Activated CD4-positive, alpha-beta T cell treated with anti-CD3 and anti-CD28 coated beads for 24 hours (primary cell): ENCODE results near the gene SLC7A5.
"Not testable (repeated sequence)": the region's sequence is repeated elsewhere in the genome, so short reads cannot be mapped to it uniquely, and the experiment has no call there.

Experiments used
- DNase-seq, 2 donors: peaks; one replicate each; pipeline ENCODE4 v3.0.0-alpha.2; 2020; ENCODE audit warnings: low read depth in 2 of 2

The SLC7A5 gene

DNA sequence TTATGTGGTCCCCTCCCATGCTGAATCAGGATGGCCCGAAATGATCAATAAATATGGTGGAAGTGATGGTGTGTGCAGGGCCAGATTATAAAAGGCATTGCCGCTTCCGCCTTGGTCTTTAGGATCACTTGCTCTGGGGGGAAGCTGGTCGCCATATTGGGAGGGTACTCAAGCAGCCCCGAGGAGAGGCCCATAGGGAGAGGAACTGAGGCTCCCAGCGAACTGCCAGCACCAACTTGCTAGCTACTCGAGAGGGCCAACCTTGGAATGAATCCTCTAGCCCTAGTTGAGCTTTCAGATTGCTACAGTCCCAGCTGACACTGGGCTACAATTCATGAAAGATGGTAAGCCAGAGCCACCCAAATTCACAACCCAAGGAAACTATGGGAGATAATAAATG lies 19.0 kb upstream of the SLC7A5 start:
- DNase-seq, result not testable (repeated sequence)

DNA sequence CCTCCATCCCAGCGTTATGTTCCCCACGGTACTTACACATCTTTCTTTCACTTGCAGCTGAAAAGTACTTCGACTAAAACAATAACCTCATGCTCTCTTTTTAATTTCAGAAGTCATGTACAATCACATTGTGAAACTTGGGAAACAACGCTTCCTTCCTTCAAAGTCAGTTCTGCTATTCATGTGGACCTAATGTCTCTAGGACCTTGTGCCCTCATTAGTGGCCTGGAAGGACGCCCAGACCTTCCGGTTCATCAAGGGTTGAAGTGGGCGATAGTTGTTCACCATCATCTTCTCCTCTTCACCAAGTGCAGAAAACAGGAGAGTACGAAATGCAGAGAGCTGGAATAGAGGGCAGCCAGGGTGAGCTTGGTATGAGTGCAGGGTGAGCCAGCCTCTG lies 18.6 kb upstream of the SLC7A5 start:
- not testable (repeated sequence) for DNase-seq

DNA sequence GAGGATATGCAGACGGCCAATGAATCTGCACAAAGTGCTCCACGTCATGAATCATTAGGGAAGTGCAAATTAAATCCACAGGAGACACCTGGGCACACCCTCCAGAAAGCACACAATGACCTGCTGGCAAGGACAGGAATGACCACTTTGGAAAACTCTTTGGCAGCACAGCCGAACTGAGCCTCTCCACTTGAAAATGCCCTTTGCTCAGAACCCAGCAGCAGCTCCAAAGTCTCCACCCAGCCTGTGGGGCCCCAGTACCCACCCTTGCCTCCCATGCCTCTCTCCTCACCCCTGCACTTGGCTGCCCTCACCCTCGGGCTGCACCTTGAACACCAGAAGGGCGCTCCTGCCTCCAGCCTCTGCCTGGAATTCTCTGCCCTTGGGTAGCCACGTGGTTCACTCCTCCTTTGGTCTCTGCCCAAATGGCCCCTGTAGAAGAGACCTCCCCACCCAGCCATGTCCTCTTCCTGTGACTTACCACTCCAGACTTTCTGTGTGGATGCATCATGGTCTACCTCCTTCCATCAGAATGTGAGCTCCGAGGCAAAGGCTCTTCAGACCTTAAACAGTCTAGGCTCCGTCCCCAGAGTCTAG lies 16.2 kb upstream of the SLC7A5 start:
- DNase-seq, result not testable (repeated sequence)

DNA sequence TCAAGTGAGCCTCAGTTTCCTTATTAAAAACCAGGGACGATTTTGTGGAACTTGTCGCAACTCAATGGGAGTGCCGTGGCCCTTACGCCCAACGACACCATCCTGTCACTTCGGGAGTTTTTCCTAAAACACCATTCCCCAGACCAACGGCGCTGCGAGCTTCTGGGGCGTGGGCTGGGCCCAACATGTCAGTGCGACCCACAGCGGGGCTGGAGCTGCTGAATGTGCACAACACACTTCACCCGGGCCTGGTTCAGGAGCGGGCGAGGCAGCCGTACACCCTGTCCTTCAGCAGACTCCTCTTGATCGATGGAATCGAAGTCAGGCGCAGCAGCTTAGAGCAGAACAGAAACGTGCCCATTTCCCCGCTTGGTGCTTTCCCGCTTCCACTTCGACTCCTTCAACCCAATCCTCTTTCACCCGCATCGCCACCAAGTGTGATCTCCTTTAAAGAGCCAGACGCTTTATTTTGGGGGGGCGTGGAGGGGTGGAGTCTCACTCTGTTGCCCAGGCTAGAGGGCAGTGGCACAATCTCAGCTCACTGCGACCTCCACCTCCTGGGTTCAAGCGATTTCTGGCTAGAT lies 13.2 kb upstream of the SLC7A5 start:
- no peak for DNase-seq

DNA sequence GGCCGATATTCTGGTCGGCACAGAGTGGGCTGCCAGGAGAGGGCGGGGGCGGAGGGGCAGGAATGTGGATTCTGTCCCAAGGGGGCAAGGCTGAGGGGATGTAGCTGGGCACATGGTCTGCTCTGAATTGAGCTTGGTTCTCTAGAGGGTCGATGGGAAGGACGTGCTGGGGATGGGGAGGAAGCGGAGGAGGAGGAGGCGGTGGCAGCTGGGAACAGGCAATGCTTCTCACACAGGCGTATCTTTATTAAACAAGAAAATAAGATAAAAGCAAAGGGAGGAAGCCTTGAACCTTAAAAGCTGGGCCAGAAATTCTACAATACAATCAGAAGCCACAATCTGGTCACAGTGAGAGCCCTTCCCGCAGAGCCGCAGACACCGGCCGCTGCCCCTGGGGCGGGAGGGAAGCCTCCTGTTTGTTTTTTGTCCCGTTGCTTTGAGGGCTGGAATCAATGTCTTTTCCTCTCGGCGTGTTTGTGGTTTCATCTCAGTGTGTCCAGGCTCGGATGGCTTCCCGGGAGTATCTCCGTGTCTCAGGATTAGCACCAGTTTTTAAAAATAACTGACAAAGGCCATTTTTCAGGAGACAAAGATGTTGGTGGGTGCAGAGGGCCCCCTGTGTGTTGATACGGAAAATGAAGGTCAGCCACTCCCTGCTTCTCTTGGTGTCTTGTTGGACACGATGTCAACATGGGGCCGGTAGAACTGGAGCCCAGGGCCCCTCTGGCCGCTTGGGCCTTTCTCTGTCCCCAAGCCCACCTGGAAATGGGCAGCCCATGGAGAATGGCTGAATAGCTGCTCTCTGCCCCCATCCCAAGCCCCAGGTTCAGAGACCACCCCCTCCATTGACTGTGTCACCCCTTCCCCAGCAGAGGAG lies 12.3 kb upstream of the SLC7A5 start:
- DNase-seq, result no peak

DNA sequence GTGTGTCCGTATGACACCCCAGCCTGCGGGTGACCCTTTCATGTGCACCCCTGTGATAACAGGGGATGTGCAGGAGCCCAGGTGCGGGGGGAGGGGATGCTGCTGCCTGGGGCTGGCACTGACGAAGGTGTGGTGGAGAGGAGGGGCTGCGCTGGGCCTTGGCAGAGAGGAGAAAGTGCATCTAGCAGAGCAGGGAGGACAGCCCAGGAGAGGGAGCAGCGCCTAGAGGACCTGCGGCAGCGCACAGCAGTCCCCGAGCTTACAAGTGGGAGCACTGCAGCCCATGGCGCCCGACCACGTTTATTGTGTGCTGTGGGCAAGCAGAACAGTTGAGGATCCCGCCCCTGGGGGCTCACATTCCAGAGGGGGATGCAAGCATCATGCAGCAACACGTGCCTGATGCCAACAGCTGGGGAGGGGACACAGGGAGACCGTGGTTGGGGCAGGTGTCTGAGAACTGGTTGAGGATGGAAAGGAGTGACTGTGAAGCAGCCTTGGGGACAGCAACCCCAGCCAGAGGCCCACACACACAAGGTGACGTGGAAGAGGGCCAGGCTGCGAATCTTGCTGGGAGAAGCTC lies 10.9 kb upstream of the SLC7A5 start:
- no peak for DNase-seq

DNA sequence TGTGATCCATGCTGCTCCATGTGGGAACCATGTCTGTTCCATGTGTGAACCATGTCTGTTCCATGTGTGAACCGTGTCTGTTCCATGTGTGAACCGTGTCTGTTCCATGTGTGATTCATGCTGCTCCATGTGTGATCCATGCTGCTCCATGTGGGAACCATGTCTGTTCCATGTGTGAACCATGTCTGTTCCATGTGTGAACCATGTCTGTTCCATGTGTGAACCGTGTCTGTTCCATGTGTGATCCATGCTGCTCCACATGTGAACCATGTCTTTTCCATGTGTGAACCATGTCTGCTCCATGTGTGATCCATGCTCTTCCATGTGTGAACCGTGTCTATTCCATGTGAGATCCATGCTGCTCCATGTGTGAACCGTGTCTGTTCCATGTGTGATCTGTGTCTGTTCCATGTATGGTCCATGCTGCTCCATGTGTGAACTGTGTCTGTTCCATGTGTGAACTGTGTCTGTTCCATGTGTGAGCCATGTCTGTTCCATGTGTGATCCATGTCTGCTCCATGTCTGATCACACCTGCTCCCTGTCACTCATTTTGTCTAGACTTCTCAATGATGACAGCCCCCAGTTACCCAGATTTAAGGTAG lies 10.2 kb upstream of the SLC7A5 start:
- DNase-seq, result not testable (repeated sequence)

DNA sequence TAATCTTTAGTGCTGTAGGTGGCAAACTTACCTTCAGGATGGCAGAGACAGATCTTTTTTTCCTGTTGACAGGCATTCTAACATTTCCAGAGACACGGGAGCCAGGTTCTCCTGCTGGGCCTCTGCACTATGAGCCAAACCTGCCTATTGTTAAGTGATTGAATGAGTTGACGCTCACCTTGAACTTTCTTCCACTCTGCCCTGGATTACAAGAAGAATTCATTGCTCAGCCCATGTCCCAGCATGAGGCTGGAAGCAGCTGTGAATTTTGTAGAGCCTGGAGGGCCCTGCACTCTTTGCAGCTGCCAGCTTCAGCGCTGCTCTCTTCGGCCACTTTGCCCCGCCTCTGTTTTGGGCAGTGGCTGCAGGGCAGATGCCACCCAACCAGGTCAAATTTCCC lies 9.4 kb upstream of the SLC7A5 start:
- no peak for DNase-seq

DNA sequence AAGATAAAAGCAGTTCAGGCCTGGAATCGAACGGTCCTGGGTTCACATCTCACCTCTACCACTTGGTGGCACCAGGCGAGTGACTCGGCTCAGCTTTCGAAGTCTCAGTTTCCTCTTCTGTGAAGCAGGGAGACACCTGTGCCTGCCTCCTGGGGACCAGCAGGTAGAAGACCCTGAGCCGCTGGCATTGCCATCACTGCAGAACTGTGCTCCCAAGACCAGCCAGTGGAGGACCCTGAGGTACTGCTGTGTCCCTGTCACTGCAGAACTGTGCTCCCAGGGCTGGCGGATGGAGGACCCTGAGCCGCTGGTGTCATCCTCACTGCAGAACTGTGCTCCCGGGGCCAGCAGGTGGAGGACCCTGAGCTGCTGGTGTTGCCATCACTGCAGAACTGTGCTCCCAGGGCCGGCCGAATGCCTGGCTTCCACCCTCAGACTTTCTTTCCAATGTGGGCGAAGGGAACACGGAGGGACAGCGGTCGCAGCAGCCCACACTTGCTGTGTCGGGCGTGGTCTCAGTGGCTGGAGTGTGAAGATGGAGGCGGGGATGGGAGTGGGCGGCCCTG lies 8.7 kb upstream of the SLC7A5 start:
- DNase-seq, result no peak

DNA sequence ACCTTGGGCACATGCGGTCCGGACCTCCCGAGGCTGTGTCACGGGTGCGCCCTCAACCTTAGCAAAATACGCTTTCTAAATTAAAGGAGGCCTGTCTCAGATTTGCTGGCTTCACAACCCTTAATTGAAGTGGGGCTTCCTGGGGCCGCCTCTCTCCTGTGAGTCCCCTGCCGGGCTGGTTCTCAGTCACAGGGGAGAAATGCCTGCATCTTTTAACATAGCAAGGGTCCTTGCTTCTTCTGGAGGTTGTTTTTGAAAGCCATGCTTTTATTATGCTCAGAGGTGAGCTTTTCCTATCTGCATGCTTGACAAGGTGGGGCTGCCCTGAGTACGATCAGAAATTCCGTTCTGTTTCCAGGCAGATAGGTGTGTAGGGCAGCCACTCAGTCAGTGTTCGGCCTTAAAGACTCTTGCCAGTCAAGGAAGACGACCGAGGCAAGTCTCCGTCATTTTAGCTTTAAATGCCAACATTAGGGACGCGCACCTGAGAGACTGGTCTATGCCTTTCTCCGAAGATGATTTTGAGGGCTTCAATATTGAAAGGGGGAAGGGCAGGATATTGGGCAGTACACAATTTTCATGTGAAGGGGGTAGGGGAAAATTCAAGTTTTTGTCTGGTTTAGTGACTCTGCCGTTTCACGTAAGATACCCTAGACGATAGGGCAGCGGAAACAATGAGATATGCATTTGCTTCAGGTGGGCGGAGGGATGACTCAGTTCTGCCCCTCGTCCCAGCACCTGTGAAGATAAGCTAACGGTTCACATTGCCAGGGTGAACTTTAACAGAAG lies 5.5 kb upstream of the SLC7A5 start:
- peak; percentile 71 to 76 for DNase-seq

DNA sequence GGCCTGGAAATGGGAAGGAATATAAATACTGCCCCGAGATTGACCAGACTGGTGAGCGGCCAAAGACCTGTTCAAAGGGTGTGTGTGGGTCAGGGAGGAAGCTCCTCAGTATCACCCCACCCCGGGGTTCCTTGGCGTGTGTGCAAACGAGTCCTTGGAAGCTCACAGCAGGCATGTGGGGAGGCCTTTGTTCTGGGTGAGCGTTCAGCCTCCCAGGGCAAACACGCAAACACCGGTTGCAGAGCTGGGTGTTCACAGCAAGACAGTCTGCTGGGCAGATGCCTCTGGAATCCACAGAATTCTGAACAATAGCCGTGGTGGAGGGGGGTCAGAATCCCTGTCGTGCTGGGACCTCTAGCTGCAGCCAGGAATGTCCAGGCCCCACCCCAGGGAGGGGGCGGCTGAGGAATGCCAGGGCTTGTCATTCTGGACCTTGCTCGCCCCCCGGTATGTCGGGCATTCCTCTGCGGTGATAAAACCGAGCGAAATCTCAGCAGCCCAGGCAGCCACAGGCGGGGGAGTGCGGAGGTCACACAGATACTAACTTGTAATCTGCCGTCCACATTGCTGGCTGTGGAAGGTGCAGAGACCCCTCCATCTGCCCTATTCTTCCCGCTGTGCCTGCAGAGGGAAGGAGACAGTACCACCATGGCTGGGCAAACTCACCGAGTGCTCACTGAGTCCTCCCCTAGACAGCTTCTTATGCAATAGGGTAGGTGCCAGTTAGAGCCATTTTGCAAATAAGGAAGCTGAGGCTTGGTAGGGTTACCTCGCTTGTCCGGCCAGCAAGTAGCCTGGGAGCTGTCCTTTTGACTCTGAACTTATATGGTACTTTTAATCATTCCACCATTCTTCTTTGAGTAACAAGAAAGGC lies 1.3 kb upstream of the SLC7A5 start:
- DNase-seq, result not testable (repeated sequence)

DNA sequence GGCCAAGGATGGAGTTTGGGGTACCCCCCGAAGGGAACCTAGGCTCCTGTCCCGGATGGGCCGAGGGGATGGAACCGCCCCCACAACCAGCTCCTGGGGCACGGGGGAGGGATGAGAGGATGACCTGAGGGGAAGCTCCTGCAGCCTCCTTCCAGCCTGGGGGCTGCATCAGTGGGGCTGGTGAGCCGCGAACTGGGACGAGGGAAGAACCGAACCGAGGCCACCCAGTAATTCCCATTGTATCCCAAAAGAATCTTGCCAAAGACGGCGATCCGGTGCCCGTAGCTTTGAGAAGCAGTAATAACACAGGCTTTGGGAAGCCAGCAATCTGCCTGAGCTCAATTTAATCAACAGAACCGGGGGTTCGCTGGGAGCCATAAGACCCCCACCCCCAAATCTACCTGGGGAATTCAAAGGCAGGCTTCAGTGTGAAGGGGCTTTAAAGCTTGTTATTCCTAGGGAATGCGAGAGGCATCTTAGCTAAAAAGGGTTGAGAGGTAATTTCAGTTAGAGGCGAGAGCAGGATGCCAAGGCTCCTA lies 641 bp upstream of the SLC7A5 start:
- DNase-seq, result not testable (repeated sequence)

DNA sequence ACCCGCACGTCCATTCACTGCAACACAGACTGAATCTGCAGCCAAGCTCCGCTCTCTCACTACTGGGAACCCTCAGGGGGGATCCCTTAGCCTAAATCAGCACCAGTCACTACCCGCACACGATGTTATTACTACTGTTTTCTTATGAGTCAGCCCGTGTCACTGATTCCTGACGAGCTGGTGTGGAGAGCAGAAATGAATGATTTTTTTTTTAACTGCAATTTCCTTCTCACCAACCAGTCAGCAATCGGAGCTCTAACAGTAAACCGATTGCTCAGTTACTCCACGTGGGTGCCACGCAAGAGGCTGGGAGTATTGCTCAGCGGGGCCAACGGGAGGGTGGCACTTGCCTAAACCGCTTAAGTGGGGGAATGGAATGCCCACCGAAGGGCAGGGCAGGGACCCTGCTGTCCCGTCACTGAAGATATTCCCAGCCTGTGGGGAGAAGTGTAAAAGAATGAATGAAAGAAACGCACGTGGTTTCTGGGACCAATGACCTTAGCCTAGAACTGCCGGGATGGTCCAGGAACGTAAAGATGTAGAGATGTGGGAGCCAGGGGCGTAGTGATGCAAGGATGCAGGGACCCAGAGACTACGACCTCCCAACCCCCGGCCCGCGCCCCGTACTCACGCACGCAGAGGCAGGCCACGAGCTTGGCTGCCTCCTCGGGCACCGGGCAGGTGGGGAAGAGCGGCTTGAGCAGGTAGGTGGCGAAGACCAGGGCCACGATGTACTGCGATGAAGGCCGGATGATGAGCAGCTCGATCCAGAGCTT lies 865 bp downstream of the SLC7A5 start:
- peak; percentile 54 to 64 for DNase-seq

DNA sequence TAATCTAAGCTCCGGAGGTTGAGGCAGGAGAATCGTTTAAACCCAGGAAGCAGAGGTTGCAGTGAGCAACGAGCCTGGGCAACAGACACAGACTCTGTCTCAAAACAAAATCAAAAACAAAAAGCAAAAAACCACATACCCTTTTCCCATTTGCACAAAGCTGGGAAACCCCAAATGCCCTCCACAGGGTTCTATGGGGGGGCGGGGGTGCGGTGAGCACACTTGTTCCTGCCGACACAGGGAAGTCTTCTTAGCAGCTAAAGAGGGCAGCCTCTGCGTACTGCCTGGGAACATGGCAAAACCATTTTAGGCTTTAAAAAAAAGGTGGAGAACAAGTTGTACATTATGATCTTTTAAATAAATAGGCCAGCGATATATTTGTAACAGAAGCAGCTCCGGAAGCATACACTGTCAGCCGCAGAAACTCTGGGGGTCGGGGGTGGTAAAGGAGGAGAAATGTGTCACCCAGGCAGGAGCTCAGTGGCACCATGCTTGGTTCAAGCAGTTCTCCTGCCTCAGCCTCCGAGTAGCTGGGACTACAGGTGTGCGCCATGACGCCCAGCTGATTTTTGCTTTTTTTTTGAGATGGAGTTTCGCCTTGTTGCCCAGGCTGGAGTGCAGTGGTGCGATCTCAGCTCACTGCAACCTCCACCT lies 3.3 kb downstream of the SLC7A5 start:
- not testable (repeated sequence) for DNase-seq

DNA sequence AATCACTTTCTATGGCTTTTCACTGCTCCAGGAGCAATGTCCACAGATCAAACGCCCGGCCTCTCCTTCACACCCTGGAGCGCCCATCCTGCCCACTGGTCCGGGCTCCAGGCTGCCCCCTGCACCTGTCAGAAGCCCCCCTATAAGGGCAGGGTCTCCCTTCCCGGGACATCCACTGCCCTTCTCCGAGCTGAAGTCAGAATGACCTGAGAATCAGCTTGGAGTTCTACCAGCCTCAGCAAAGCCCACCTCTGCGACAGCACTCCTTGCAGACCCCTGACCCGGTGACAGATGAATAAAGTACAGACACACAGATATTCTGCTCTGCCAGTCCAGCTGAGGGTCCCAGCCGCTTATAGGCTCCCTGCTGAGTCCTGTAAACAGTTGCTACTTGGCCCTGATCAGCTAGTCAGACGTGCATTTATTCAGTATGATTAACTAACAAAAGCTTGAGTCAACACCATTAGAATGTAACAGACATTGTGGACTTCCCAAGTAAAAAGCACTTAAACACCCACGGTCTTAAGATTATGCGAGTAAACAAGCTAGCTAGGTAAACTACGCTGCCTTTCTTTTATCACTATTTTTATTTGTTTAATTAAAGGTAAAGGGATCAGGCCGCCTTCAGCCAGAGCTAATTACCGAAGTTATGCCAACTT lies 4.8 kb downstream of the SLC7A5 start:
- DNase-seq, result no peak

DNA sequence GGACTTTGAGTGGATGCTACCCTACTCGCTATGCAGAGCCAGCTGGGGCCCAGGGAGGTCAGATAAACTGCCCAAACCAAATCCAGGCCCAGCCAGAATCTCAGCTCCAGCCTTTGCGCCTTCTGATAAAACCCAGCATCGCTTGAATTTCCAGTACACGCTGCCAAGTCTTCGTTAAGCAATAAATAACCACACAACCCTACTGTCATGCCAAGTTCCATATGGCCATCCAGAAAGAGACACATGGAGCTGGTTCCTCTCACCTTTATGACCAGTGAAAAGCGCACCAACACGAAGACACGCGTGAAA lies 6.0 kb downstream of the SLC7A5 start:
- not testable (repeated sequence) for DNase-seq

DNA sequence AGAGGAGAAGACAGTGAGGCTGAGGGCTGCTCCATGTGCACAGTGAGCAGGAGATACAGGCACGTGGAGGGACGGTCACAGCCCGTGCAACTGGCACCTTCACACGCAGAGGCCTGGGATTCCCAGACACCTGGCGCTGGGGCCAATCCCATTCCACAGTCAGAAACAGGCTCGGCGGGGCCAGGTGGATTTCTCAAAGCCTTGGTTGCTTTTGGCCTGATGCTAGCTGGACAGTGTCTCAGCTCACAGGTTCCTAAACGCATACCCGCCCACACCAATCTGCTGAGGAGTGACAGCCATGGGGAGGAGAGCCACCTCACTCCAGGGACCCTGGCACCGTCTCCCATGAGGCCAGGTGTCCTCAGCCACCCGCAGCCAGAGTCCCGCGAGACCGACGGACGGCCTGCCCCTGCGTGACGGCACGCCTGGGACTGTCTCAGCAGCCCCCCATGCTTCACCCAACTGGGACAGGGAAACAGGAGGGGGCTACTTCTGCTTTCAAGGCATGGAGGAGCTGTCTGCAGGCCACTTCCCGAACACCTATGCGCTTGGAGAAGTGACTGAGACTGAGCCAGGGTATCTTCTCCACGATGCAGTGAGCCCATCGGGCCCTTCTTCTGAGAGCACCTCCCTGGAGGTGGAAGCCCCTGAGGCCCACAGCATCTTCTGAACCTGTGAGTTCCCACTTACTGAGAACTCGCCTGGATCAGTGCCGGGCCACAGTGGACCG lies 6.5 kb downstream of the SLC7A5 start:
- not testable (repeated sequence) for DNase-seq
